GM12864 (cell line): ENCODE data around the gene FNDC3B.

Experiments used
- DNase-seq: peaks from one replicate; pipeline ENCODE4 v3.0.0-alpha.2; 2011; ENCODE audit warnings: low read depth
- H3K4me3 ChIP-seq: 2 replicates; pipeline ENCODE4 v1.5.1; 2011; ENCODE audit warnings: mild to moderate bottlenecking, low read depth, low read length, control low read depth
- CTCF ChIP-seq: IDR thresholded peaks from 2 replicates; pipeline ENCODE4 v1.5.1; 2011; ENCODE audit warnings: low read depth, mild to moderate bottlenecking, moderate library complexity, low read length, control low read depth, inconsistent platforms; ENCODE audit errors: missing control alignments

Gene FNDC3B

GRCh38 chr3:172161959-172162358 lies 122.6 kb downstream of the FNDC3B start:
- DNase-seq = no peak
- H3K4me3 ChIP-seq = no peak overlapping the region
- TF ChIP-seq CTCF = no peak

- DNase-seq = no peak
- no peak overlapping the region for H3K4me3 ChIP-seq
- TF ChIP-seq CTCF = no peak
Observed at GRCh38 chr3:172163320-172163719, 123.9 kb downstream of the FNDC3B start.

- DNase-seq = no peak
- no peak overlapping the region for H3K4me3 ChIP-seq
- no peak for TF ChIP-seq CTCF
Observed at GRCh38 chr3:172164620-172165362, 125.4 kb downstream of the FNDC3B start.

GRCh38 chr3:172166261-172166660 lies 126.9 kb downstream of the FNDC3B start:
- TF ChIP-seq CTCF = no peak
- no peak overlapping the region for H3K4me3 ChIP-seq
- no peak for DNase-seq

- no peak for TF ChIP-seq CTCF
- H3K4me3 ChIP-seq = no peak overlapping the region
- no peak for DNase-seq
Observed at GRCh38 chr3:172166890-172167289, 127.5 kb downstream of the FNDC3B start.

GRCh38 chr3:172167892-172168648 lies 128.7 kb downstream of the FNDC3B start:
- H3K4me3 ChIP-seq = no peak overlapping the region
- TF ChIP-seq CTCF = no peak
- no peak for DNase-seq
